Endothelial cell of umbilical vein (primary cell): Measurements from ENCODE around the gene USP17L17. TPM values are rescaled to one million over a fixed set of nuclear protein-coding genes. Genes with fewer than 3 reads are reported as not detected.
A peak's percentile ranks its signal among the peaks of the same experiment; 100 is the strongest.
"Not testable (repeated sequence)": the region's sequence is repeated elsewhere in the genome, so short reads cannot be mapped to it uniquely, and the experiment has no call there.

Experiments used
- BruUV-seq: library from RNA; stranded (reverse); fragments of 400-500 nt; replicated peaks from 2 replicates; lab custom pipeline; 2021; lab: Mats Ljungman, UMichigan
- CTCF ChIA-PET: fragments of 300-600, 350-600 bp; sonication (Branson Sonifier 250); formaldehyde crosslinking; loops from one replicate; lab custom pipeline; 2021; ENCODE audit warnings: antibody characterized with exemption, inconsistent platforms; lab: Charles Lee
- POLR2A ChIA-PET: fragments of 300-600, 350-600 bp; sonication (Branson Sonifier 250); formaldehyde crosslinking; loops from one replicate; lab custom pipeline; 2021; ENCODE audit warnings: antibody characterized with exemption, inconsistent platforms; lab: Charles Lee
- DNase-seq: peaks from one replicate; pipeline ENCODE4 v3.0.0-alpha.2; 2011; ENCODE audit warnings: low read depth, low spot score
- FAIRE-seq: peaks from 2 replicates; lab custom pipeline; 2011; peaks lifted over from hg19 to GRCh38; lab: Jason Lieb, UNC
- H2AFZ ChIP-seq: 2 replicates; pipeline ENCODE4 v1.6.0; 2012; ENCODE audit warnings: low read depth, low read length, control low read depth, inconsistent platforms
- H3K27ac ChIP-seq: 2 replicates; pipeline ENCODE4 v1.5.1; 2011; ENCODE audit warnings: low read depth, mild to moderate bottlenecking, control low read depth, low read length, moderate library complexity; ENCODE audit not compliant: insufficient read depth
- H3K27me3 ChIP-seq, 2 experiments: 2 replicates each; pipeline versions ENCODE4 v1.6.0 to v1.6.1; 2011; ENCODE audit warnings: low read length in 2 of 2, mixed read lengths in 1 of 2; ENCODE audit not compliant: control insufficient read depth in 2 of 2, insufficient read depth in 2 of 2
- H3K36me3 ChIP-seq, 2 experiments: 2 replicates in 1 of 2; 3 replicates in 1 of 2; pipeline ENCODE4 v1.5.1; 2011; ENCODE audit warnings: low read length in 2 of 2, mild to moderate bottlenecking in 1 of 2, moderate library complexity in 1 of 2; ENCODE audit not compliant: control insufficient read depth in 2 of 2, insufficient read depth in 2 of 2; ENCODE audit errors: extremely low read depth in 1 of 2
- H3K4me1 ChIP-seq: 3 replicates; pipeline ENCODE4 v1.5.1; 2011; ENCODE audit warnings: mild to moderate bottlenecking, low read length; ENCODE audit not compliant: control insufficient read depth, insufficient read depth; ENCODE audit errors: extremely low read depth
- H3K4me2 ChIP-seq: 2 replicates; pipeline ENCODE4 v1.6.1; 2011; ENCODE audit warnings: low read length, control low read depth, mixed read lengths; ENCODE audit not compliant: insufficient read depth
- H3K4me3 ChIP-seq, 3 experiments: fragments of 200-600 bp in 1 of 3; sonication (generic), shearing (Covaris generic) in 1 of 3; replicated peaks in 1 of 3; 2 replicates each; pipeline ENCODE4 v1.5.1; 2011 to 2016; ENCODE audit warnings: control low read depth in 3 of 3, low read length in 3 of 3, mild to moderate bottlenecking in 2 of 3, inconsistent platforms in 1 of 3, low read depth in 1 of 3, moderate library complexity in 1 of 3; ENCODE audit not compliant: insufficient read depth in 1 of 3
- H3K79me2 ChIP-seq: 2 replicates; pipeline ENCODE4 v1.6.0; 2012; ENCODE audit warnings: low read length, inconsistent platforms; ENCODE audit not compliant: control insufficient read depth, insufficient read depth
- H3K9ac ChIP-seq: replicated peaks from 2 replicates; pipeline ENCODE3; 2011; ENCODE audit warnings: low read length, control low read depth; ENCODE audit not compliant: insufficient read depth; ENCODE audit errors: extremely low read depth
- H3K9me1 ChIP-seq: replicated peaks from 3 replicates; pipeline ENCODE4 v1.6.0; 2011; ENCODE audit warnings: mild to moderate bottlenecking, low read length; ENCODE audit not compliant: control insufficient read depth, insufficient read depth; ENCODE audit errors: extremely low read depth
- H3K9me3 ChIP-seq: replicated peaks from 2 replicates; pipeline ENCODE4 v1.5.1; 2012; ENCODE audit warnings: low read length, inconsistent platforms; ENCODE audit not compliant: control insufficient read depth, insufficient read depth
- H4K20me1 ChIP-seq: replicated peaks from 2 replicates; pipeline ENCODE3; 2011; ENCODE audit warnings: mild to moderate bottlenecking, low read length; ENCODE audit not compliant: control insufficient read depth, insufficient read depth; ENCODE audit errors: extremely low read depth
- dilution Hi-C: fragments of 300-500 bp; cut with MboI; formaldehyde crosslinking; loops from one replicate; pipeline ENCODE4 v1.15.0; 2019; ENCODE audit warnings: low sequenced_read_pairs; ENCODE audit not compliant: extremely low pct_ligation_motif_present
- intact Hi-C: fragments of 100-400 bp; cut with micrococcal nuclease; formaldehyde crosslinking; loops from one replicate; pipeline ENCODE4 v1.10.0; 2022
- polyA plus RNA-seq, 4 experiments: library from polyadenylated mRNA; depleted of rRNA in 3 of 4; stranded (reverse) in 3 of 4; unstranded in 1 of 4; fragments of >200 nt; gene quantifications; 2 replicates each; pipeline versions ENCODE4 v1.2.1 to v1.2.3, GENCODE V29; 2011 to 2012; ENCODE audit warnings: missing spikeins in 1 of 4
- total RNA-seq: library from RNA; stranded (reverse); gene quantifications from 2 replicates; pipeline ENCODE4 v1.2.3, GENCODE V29; 2021

USP17L17 gene
- total and polyA plus RNA-seq, 2 donors (not counting 3 experiments of a cell fraction or from before 2014, with no cell fraction given) = not detected

DNA sequence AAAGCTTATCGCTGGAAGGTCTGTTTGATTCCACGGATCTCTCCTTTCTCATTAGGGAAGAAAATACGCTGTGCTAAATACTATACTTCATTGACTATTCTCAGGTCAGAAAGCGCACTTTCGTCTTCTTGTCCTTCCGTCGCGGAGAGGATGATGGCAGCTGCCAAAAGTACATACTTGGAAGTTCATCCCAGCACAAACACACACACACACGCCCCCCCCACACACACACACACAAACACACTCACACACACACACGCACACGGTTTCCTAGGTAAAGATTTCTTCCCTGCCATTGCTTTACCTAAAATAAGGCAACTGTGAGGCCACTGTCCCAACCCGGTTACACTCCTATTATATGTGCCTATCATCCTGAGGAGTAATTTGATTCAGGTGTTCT, 5.2 kb upstream of the USP17L17 start:
- intact Hi-C loops, CTCF ChIA-PET, dilution Hi-C loops: not testable (repeated sequence)

DNA sequence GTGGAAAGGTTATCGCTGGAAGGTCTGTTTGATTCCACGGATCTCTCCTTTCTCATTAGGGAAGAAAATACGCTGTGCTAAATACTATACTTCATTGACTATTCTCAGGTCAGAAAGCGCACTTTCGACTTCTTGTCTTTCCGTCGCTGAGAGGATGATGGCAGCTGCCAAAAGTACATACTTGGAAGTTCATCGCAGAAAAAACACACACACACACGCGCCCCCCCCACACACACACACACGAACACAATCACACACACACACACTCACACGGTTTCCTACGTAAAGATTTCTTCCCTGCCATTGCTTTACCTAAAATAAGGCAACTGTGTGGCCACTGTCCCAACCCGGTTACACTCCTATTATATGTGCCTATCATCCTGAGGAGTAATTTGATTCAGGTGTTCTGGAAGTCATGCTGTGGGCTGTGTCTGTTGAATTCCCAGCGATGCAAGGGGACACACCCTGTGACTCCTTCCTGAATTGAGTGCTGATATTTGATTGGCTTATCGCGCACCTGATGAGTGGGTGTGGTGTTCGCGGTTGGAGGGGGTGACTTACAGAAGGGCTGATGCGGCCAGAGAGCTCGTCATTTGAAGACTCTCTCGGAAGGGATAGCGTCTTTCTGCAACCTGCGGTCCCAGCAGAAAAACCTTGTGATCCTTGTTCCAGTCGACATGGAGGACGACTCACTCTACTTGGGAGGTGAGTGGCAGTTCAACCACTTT, 4.4 kb downstream of the USP17L17 start, which contains the start of gene USP17L18:
Gene USP17L18, plus strand, starts transcription at position 678 of the 728 bp plus-strand sequence. Its CDS starts 0 bp downstream, at position 678.
- dilution Hi-C loops, H3K79me2 ChIP-seq, H3K9me1 ChIP-seq, H3K27me3 ChIP-seq, CTCF ChIA-PET, POLR2A ChIA-PET, BruUV-seq, H3K9me3 ChIP-seq, H2AFZ ChIP-seq, intact Hi-C loops, H3K9ac ChIP-seq, H3K4me2 ChIP-seq, H3K36me3 ChIP-seq, H3K27ac ChIP-seq, H3K4me3 ChIP-seq, H3K4me1 ChIP-seq, H4K20me1 ChIP-seq, FAIRE-seq: not testable (repeated sequence)
- peak; percentile 1 for DNase-seq

More for the DNA sequence above, 5.2 kb upstream of the USP17L17 start:
- DNase-seq = peak; percentile 0
- H3K27ac ChIP-seq, H3K9me1 ChIP-seq, H4K20me1 ChIP-seq, POLR2A ChIA-PET, H3K9me3 ChIP-seq, H3K4me2 ChIP-seq, H2AFZ ChIP-seq, H3K36me3 ChIP-seq, H3K27me3 ChIP-seq, BruUV-seq, H3K4me1 ChIP-seq, FAIRE-seq, H3K4me3 ChIP-seq, H3K9ac ChIP-seq, H3K79me2 ChIP-seq: not testable (repeated sequence)

DNA sequence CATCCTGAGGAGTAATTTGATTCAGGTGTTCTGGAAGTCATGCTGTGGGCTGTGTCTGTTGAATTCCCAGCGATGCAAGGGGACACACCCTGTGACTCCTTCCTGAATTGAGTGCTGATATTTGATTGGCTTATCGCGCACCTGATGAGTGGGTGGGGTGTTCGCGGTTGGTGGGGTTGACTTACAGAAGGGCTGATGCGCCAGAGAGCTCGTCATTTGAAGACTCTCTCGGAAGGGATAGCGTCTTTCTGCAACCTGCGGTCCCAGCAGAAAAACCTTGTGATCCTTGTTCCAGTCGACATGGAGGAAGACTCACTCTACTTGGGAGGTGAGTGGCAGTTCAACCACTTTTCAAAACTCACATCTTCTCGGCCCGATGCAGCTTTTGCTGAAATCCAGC, 9.4 kb downstream of the USP17L17 start, which contains the start of gene USP17L19:
Gene USP17L19, plus strand, starts transcription at position 301 of the 400 bp plus-strand sequence. Its CDS starts 0 bp downstream, at position 301.
- H3K9ac ChIP-seq, H3K4me2 ChIP-seq, intact Hi-C loops, H3K79me2 ChIP-seq, FAIRE-seq, H3K27ac ChIP-seq, DNase-seq, H3K9me1 ChIP-seq, H2AFZ ChIP-seq, H3K36me3 ChIP-seq, H4K20me1 ChIP-seq, CTCF ChIA-PET, dilution Hi-C loops, POLR2A ChIA-PET, H3K27me3 ChIP-seq, H3K4me3 ChIP-seq, H3K4me1 ChIP-seq, H3K9me3 ChIP-seq, BruUV-seq: not testable (repeated sequence)

DNA sequence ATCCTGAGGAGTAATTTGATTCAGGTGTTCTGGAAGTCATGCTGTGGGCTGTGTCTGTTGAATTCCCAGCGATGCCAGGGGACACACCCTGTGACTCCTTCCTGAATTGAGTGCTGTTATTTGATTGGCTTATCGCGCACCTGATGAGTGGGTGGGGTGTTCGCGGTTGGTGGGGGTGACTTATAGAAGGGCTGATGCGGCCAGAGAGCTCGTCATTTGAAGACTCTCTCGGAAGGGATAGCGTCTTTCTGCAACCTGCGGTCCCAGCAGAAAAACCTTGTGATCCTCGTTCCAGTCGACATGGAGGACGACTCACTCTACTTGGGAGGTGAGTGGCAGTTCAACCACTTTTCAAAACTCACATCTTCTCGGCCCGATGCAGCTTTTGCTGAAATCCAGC, 14.1 kb downstream of the USP17L17 start, which contains the start of gene USP17L20:
Gene USP17L20, plus strand, starts transcription at position 301 of the 400 bp plus-strand sequence. Its CDS starts 0 bp downstream, at position 301.
- H3K4me3 ChIP-seq, H3K9ac ChIP-seq, intact Hi-C loops, H3K4me1 ChIP-seq, DNase-seq, H4K20me1 ChIP-seq, H2AFZ ChIP-seq, H3K9me1 ChIP-seq, H3K9me3 ChIP-seq, H3K27ac ChIP-seq, H3K4me2 ChIP-seq, H3K79me2 ChIP-seq, dilution Hi-C loops, H3K36me3 ChIP-seq, FAIRE-seq, CTCF ChIA-PET, H3K27me3 ChIP-seq, BruUV-seq, POLR2A ChIA-PET: not testable (repeated sequence)
